Osteoblast (primary cell): ENCODE measurements around the gene NUDT16. TPM values are rescaled to one million over a fixed set of nuclear protein-coding genes. Genes with fewer than 3 reads are reported as not detected.

ENCODE experiments used
- DNase-seq: peaks from one replicate; pipeline ENCODE4 v3.0.0; 2011; ENCODE audit warnings: low spot score, mixed read lengths; ENCODE audit not compliant: insufficient read length; ENCODE audit errors: missing footprints
- H2AFZ ChIP-seq: 2 replicates; pipeline ENCODE4 v1.6.0; 2011; ENCODE audit warnings: mild to moderate bottlenecking, low read length
- H3K27ac ChIP-seq: 2 replicates; pipeline ENCODE4 v1.5.1; 2011; ENCODE audit warnings: mild to moderate bottlenecking, low read depth, low read length, moderate library complexity
- H3K27me3 ChIP-seq: 2 replicates; pipeline ENCODE4 v1.6.0; 2012; ENCODE audit warnings: mild to moderate bottlenecking, control low read depth, inconsistent platforms, low read length, moderate library complexity; ENCODE audit not compliant: insufficient read depth
- H3K36me3 ChIP-seq: 2 replicates; pipeline ENCODE4 v1.5.1; 2011; ENCODE audit warnings: mild to moderate bottlenecking, low read length, control low read depth, moderate library complexity; ENCODE audit not compliant: insufficient read depth
- H3K4me1 ChIP-seq: 2 replicates; pipeline ENCODE4 v1.5.1; 2011; ENCODE audit warnings: mild to moderate bottlenecking, low read length, control low read depth, moderate library complexity; ENCODE audit not compliant: insufficient read depth
- H3K4me2 ChIP-seq: 2 replicates; pipeline ENCODE4 v1.6.0; 2011; ENCODE audit warnings: mild to moderate bottlenecking, low read length; ENCODE audit not compliant: insufficient read depth
- H3K4me3 ChIP-seq: fragments of 200-600 bp; sonication (generic); 3 replicates; pipeline ENCODE4 v1.5.1; 2012; ENCODE audit warnings: mild to moderate bottlenecking, low read length, inconsistent platforms; ENCODE audit not compliant: insufficient read depth
- H3K79me2 ChIP-seq: 2 replicates; pipeline ENCODE4 v1.6.0; 2012; ENCODE audit warnings: mild to moderate bottlenecking, low read length, control low read depth, inconsistent platforms; ENCODE audit not compliant: insufficient read depth
- H3K9me3 ChIP-seq: 2 replicates; pipeline ENCODE4 v1.5.1; 2011; ENCODE audit warnings: low read depth, low read length, control low read depth
- H4K20me1 ChIP-seq: 2 replicates; pipeline ENCODE4 v1.6.0; 2012; ENCODE audit warnings: mild to moderate bottlenecking, low read length, control low read depth; ENCODE audit not compliant: insufficient read depth
- total RNA-seq: library from RNA; depleted of rRNA; stranded (reverse); fragments of >200 nt; gene quantifications from 2 replicates; pipeline ENCODE4 v1.2.3, GENCODE V29; 2012
- TF ChIP-seq, protein P1 (sequence below): IDR thresholded peaks from 2 replicates; pipeline ENCODE4 v1.5.1; 2011; ENCODE audit warnings: mild to moderate bottlenecking, low read depth, low read length, moderate library complexity; ENCODE audit errors: extremely low read depth

NUDT16 gene
- total RNA-seq, 1 donor: 10.1 TPM

DNA sequence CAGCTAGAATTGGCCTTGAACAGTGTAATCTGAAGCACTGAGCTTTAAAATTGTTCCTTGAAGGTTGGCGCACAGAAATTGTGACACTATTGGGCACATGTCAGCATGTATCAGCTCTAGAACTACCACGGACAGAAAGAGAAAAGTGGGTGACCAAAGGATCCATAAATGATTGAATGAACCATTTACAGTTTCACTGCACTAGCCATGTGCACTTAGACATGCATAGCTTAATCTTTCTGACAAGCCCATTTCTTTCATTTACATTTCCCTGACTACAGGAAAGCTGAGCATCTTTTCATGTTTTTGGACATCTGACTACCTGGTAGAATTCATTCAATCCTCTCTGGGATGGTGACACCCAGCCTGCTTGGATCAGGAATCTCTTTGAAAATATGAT, 36.2 kb downstream of the NUDT16 start:
- no peak for DNase-seq
- TF ChIP-seq, protein P1, sequence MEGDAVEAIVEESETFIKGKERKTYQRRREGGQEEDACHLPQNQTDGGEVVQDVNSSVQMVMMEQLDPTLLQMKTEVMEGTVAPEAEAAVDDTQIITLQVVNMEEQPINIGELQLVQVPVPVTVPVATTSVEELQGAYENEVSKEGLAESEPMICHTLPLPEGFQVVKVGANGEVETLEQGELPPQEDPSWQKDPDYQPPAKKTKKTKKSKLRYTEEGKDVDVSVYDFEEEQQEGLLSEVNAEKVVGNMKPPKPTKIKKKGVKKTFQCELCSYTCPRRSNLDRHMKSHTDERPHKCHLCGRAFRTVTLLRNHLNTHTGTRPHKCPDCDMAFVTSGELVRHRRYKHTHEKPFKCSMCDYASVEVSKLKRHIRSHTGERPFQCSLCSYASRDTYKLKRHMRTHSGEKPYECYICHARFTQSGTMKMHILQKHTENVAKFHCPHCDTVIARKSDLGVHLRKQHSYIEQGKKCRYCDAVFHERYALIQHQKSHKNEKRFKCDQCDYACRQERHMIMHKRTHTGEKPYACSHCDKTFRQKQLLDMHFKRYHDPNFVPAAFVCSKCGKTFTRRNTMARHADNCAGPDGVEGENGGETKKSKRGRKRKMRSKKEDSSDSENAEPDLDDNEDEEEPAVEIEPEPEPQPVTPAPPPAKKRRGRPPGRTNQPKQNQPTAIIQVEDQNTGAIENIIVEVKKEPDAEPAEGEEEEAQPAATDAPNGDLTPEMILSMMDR: no peak
- no peak overlapping the region for H3K4me3 ChIP-seq
- no peak overlapping the region for H3K4me2 ChIP-seq
- no peak overlapping the region for H2AFZ ChIP-seq
- H4K20me1 ChIP-seq: no peaks in the 10 kb centered on the region
- H3K4me1 ChIP-seq: no peaks in the 10 kb centered on the region
- no peaks in the 10 kb centered on the region for H3K9me3 ChIP-seq
- no peaks in the 10 kb centered on the region for H3K79me2 ChIP-seq
- H3K27me3 ChIP-seq: no peaks in the 10 kb centered on the region
- H3K27ac ChIP-seq: no peak overlapping the region
- no peaks in the 10 kb centered on the region for H3K36me3 ChIP-seq

DNA sequence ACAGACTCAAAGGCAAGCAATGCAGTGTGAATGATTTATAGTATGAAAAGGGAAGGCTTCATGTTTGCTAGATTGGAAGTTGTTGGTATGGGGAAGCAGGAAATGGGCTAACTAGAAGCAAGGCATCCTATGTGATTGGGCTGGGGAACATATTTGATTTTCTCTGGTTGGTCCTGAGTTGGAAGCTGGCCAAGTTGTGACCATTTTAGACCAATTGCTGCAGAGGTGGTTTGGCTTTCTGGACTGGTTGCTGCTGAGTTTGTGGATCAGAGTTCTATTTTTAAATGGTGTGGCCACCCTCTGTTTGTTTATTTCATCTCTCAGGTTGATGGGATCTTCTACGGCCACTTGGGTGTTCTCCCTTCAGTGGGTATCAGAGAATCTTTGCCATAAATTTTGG, 39.7 kb downstream of the NUDT16 start:
- no peaks in the 10 kb centered on the region for H3K4me1 ChIP-seq
- no peak overlapping the region for H2AFZ ChIP-seq
- no peak overlapping the region for H3K4me3 ChIP-seq
- no peak overlapping the region for H3K4me2 ChIP-seq
- H3K79me2 ChIP-seq: no peaks in the 10 kb centered on the region
- TF ChIP-seq, protein P1: no peak
- no peaks in the 10 kb centered on the region for H3K9me3 ChIP-seq
- H3K36me3 ChIP-seq: no peaks in the 10 kb centered on the region
- H3K27ac ChIP-seq: no peak overlapping the region
- H3K27me3 ChIP-seq: no peaks in the 10 kb centered on the region
- DNase-seq: no peak
- no peaks in the 10 kb centered on the region for H4K20me1 ChIP-seq

DNA sequence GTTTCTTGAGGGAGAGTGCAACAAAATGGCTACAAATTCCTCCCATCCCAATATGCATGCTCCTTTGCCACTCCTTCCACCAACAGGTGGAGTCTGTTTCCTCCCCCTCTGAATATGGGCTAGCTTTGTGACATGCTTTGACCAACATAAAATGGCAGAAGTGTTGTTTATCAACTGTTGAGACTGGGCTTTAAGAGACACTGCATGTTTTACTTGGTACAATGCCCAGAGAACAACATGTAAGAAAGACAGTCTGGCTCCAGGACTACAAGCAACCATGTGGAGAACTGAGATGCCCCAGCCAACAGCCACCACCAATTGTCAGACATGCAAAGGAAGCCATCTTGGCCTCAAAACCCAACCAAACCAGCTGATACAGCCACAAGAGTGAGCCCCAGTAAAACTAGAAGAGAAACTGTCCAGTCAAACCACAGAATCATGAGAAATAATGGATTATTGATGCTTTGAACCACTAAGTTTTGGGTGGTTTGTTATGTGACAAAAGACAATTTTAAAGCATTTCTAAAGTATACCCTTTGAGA, 40.5 kb downstream of the NUDT16 start:
- no peaks in the 10 kb centered on the region for H3K36me3 ChIP-seq
- no peak for DNase-seq
- TF ChIP-seq, protein P1: no peak
- H2AFZ ChIP-seq: no peak overlapping the region
- no peak overlapping the region for H3K4me3 ChIP-seq
- no peak overlapping the region for H3K4me2 ChIP-seq
- H3K27ac ChIP-seq: no peak overlapping the region
- no peaks in the 10 kb centered on the region for H4K20me1 ChIP-seq
- H3K9me3 ChIP-seq: no peaks in the 10 kb centered on the region
- no peaks in the 10 kb centered on the region for H3K4me1 ChIP-seq
- no peaks in the 10 kb centered on the region for H3K27me3 ChIP-seq
- no peaks in the 10 kb centered on the region for H3K79me2 ChIP-seq

DNA sequence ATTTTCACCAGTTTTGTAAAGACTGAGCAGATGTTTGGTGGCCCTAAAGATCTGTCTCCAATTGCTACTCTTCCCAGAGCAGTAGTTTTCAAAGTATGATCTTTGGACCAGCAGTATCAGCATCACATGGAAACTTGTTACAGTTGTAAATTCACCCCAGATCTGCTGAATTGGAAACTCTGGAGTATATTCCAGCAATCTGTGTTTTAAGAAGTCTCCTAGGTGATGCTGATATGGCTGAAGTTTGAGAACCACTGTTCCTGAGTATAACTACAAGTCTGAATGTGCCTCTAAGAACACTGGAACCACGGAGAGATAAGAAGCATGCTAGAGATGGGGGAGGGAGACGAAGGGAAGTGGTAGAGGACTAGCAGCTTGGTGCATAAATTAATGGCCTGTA, 45.7 kb downstream of the NUDT16 start:
- Histone ChIP-seq H3K9me3 (no peaks in the 10 kb centered on the region), H3K79me2 (no peaks in the 10 kb centered on the region), H3K4me2 (no peak overlapping the region), H3K36me3 (no peaks in the 10 kb centered on the region), H3K4me3 (no peak overlapping the region), H3K27me3 (no peaks in the 10 kb centered on the region), H2AFZ (no peak overlapping the region), H3K4me1 (no peaks in the 10 kb centered on the region), H4K20me1 (no peaks in the 10 kb centered on the region), H3K27ac (no peak overlapping the region)
- no peak for DNase-seq
- TF ChIP-seq, protein P1: no peak
